Activated CD4-positive, alpha-beta T cell treated with anti-CD3 and anti-CD28 coated beads for 24 hours (primary cell): Measurements from ENCODE around the gene MYOM1.
"Not testable (repeated sequence)": the region's sequence is repeated elsewhere in the genome, so short reads cannot be mapped to it uniquely, and the experiment has no call there.

ENCODE experiments used
- DNase-seq, 2 donors: peaks; one replicate each; pipeline ENCODE4 v3.0.0-alpha.2; 2020; ENCODE audit warnings: low read depth in 2 of 2

Gene MYOM1

DNA sequence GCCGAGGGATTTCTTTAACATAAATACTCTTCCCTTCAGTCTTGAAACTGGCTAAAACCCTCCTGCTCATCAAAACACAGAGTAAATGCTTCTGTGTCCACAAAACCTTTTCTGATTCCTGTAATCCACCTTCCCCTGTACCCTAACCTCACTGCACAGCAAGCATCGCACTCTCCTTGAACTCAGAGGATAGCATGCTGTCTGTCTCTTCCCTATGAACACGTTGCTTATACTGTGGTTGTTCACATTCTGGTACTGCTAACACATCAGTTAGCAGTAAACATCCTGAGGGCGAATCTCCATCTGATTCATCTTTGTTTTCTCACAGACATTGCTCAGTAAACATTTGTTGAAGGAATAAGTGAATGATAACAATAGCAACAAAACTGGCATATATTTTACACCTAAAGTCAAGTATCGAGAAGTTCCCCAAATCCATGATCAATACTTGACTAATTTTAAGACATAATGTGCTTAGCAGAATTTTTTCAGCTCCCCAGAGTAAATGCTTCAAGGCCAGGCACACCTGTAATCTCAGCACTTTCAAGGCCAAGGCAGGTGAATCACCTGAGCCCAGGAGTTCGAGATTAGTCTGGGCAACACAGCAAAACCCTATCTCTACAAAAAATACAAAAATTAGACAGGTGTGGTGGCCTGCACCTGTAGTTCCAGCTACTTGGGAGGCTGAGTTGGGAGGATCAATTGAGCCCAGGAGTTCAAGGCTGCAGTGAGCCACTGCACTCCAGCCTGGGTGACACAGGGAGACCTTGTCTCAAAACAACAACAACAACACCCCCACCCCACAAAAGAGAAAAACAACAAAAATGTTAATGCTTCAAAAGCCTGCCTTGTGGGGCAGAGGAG lies 161.2 kb downstream of the MYOM1 start:
- no peak for DNase-seq

DNA sequence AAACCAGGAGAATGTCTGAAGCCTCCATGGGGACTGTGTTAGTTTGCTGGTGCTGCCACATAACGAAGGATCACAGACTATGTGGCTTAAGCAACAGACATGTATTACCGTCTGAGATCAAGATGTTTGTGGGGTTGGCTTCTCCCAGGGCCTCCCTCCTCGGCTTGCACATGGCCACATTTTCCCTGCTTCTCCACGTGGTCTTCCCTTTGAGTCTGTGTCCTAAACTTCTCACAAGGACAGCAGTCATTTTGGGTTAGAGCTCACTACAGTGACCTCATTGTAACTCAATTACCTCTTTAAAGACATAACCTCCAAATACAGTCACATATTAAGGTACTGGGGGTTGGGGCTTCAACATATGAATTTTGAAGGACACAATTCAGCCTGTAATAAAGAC lies 162.2 kb downstream of the MYOM1 start:
- no peak for DNase-seq

DNA sequence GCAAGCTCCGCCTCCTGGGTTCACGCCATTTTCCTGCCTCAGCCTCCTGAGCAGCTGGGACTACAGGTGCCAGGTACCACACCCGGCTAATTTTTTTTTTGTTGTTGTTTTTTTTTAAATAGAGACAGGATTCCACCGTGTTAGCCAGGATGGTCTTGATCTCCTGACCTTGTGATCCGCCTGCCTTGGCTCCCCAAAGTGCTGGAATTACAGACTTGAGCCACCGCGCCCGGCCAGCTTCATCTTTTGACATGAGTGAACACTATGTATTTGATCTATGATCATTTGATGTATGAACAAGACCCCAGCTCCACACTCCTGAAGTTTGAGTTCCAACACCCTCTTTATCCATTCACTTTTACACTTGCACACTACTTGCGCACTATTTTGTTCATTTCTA lies 163.5 kb downstream of the MYOM1 start:
- DNase-seq = no peak

DNA sequence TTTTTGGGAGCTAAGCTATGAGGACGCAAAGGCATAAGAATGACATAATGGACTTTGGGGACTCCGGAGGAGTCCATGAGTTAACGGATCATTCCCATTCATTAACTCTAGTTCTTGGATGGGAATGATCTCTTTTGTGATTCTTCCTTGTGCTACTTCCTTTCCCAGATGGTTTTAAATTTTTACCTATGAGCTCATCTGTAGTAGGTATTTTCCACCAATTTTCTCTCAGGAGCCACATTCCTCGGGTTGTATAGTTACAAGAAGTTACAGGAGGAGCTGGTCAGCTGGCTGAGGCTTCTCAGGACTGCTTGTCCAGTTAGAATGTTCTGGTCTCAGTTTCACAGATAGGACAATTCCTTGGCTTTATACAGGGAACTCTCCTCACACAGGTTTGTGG lies 164.0 kb downstream of the MYOM1 start:
- no peak for DNase-seq

DNA sequence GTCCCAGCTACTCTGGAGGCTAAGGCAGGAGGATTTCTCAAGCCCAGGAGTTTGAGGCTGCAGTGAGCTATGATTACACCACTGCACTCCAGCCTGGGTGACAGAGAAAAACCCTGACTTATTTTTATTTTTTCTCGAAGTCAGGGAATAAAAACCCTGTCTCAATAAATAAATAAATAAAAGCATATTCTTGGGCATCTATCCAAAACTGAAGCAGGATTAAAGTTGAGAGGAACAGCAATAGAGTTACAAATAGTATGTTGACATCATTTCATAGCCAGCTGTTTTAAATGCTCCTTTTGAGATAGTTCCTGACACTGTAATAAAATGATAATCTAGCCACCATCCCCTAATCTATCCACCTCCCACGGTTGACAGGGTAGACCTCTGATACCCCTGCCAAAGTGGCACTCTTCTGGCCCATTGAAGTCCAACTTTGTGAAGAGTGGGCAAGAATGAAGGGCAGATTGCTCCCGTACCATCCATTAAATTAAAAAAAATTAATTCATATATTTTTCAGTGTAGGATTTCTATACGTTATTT lies 164.5 kb downstream of the MYOM1 start:
- DNase-seq = no peak

DNA sequence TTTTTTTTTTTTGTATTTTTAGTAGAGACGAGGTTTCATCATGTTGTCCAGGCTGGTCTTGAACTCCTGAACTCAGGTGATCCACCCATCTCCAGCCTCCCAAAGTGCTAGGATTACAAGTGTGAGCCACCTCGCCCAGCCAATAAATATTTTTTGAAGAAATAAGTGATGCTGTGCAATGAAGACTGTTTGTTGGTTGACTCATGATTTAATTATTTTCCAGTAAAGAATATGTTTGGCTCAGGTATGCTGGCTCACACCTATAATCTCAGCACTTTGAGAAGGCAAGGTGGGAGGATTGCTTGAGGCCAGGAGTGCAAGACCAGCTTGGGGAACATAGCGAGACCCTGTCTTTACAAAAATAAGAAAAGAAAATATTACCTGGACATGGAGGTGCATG lies 165.0 kb downstream of the MYOM1 start:
- DNase-seq = no peak

DNA sequence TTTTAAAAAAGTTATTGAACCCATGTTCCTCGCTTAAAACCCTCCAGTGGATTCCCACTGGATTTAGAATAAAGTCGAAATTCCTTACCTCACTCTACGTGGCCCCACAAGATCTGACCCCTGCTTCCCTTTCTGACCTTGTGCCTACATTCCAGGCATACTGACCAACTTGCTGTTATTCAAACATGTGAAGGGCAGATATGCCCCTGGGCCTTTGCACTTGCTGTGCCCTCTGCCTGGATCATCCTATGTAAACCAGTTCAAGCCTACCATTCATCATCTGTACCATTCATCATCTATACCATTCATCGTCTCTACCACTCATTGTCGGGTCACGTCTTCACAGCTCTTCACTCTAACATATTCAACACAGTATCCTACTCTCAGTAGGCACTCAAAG lies 165.6 kb downstream of the MYOM1 start:
- no peak for DNase-seq

DNA sequence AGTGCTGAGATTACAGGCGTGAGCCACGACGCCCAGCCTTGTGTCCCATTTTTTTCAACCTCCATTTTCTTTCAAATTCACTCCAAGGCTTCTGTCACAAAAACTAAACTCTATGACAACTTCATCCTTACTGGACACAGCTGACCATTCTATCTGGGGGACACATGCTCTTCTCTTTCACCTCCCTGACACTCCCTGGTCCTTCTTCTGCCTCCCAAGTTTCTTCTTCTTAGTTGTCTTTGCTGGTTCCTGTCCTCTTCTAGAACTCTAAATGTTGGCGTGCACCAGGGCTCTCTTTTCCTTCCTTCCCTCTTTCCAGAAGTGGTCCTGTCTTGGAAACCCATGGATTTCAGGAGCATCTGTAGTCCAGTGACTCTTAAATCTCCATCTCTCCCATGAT lies 166.7 kb downstream of the MYOM1 start:
- DNase-seq = no peak

DNA sequence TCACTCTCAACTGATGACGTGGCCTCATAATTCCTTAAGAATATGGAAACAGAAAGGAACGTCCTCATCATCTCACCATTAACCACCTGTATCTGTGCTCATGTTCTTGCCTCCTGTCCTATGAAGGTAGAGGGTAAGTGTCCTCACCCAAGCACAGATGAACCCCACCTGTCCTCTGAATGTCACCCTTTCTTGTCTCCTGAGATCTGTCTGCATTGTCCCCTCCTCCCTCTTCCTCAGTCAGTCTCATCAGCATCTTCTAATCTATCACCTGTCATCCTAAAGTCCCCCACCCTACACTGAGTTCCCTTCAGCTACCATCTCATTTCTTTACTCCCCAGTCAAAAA lies 167.4 kb downstream of the MYOM1 start:
- DNase-seq = no peak

DNA sequence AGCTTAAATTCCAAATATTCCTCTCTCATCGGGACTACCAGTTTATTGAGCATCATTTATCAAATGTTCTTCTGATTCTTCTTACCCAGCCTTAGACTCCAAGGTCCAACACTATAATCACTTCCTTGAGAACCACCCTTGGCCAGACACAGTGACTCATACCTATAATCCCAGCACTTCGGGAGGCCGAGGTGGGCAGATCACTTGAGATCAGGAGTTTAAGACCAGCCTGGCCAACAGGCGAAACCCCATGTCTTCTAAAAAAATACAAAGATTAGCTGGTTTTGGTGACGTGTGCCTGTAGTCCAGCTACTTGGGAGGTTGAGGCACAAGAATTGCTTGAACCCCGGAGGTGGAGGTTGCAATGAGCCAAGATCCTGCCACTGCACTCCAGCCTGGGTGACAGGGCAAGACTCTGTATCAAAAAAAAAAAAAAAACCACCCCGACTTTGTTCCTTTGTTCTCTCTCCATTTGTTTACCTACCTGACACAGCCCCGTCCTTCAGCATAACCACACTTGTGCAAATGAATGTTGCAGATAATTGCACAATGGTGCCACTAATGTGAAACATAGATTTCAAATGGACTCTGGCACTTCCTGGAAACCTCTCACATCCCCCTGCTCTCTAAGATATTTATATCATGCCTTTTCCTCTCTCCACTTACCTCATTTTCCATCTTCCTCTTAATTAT lies 167.9 kb downstream of the MYOM1 start:
- DNase-seq = no peak

DNA sequence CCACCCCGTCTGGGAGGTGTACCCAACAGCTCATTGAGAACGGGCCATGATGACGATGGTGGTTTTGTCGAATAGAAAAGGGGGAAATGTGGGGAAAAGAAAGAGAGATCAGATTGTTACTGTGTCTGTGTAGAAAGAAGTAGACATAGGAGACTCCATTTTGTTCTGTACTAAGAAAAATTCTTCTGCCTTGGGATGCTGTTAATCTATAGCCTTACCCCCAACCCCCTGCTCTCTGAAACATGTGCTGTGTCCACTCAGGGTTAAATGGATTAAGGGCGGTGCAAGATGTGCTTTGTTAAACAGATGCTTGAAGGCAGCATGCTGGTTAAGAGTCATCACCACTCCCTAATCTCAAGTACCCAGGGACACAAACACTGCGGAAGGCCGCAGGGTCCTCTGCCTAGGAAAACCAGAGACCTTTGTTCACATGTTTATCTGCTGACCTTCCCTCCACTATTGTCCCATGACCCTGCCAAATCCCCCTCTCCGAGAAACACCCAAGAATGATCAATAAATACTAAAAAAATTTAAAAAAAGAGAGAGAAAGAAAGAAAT lies 169.8 kb downstream of the MYOM1 start:
- DNase-seq = not testable (repeated sequence)

DNA sequence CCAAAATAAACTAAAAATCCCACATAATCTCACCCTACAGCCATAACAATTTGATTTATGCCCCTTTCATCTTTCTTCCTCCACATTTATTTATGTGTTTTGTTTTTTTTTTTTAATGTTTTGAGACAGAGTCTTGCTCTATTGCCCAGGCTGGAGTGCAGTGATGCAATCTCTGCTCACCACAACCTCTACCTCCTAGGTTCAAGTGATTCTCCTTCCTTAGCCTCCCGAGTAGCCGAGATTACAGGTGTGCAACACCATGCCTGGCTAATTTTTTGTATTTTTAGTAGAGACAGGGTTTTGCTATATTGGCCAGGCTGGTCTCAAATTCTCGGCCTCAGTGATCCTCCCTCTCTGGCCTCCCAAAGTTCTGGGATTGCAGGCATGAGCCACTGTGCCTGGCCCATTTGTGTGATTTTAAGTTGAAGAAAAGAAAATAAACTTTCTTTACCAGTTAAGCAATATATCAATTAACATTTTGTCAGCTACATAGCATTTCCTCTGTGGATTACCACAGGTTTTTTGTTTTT lies 170.9 kb downstream of the MYOM1 start:
- DNase-seq = no peak

DNA sequence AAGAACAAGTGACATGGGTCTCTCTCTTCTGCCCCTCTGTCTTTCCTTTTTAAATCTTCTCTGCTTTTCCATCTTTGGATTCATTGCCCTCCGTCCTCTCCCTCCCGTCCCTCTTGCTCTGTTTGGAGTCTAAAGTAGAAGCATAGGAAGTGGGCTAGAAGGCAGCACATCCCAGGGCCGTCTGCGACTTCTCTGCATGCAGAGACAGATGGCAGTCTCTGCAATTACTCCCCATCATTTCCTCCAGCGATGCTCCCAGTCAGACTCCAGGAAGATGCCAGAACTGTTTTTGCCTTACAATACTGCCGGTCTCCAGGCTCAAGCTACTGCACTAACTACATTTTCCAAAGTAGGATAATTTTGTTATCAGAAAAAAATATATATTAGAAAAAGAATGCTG lies 171.6 kb downstream of the MYOM1 start:
- no peak for DNase-seq

DNA sequence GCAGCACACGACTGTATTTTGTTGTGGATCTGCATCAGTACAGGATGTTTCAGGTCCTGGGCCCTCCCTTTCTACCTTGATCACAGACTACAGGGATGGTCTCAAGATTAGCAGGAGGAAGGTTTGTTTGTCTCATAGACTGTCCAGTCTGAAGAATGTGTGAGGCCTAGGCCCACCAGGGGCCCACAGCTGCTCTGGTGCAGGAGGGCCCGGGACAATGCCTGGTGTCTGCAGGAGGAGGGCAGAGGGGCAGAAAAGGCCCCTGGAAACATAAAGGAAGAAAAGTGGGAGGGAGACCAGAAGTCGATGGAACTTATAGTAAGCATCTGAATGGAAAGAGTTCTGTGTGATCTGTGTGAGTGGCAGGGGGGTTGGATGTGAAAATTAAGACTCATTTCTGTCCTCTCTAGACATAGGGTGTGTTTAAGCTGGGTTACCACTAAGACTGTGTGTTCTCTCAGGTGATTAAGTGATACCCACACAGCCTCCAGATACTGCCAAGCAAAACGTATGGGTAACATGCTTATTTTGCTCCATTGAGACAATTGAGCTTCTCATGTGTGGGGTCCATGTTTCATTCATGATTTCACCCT lies 173.5 kb downstream of the MYOM1 start:
- DNase-seq = no peak

DNA sequence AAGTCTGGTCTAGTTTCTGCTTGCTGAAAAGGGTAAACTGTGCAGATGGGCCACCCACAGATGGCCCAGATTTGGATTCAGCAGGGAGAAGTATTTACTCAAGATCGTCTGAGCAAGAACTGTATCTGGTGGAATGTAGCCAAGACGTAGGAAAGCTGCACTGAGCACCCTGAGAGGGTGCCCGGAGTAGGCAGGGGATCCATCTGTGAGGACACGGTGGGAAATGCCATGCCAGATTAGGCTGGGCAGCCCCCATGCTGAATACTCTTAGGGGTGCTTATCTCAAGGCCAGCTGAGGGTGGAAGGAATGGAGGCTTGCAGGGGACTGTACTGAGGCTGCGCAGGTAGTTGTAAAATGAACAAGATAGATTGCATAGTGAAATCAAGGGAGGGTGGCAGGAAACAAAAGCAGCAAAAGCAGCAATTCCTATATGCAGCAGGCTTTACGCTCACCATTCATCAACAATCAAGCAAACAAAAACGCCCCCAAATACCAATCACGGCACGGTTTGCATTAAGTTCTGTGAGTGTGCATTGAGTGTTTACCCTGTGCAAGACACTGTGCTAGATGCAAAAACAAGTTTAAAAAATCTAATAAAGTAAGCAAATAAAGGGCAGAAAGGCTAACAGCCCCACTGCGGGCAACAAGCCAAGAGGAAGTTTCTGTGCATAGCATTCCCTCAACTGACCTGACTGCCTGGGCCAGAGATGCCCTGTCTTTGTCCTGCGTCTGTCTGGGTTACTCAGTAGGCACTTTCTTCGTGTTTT lies 174.7 kb downstream of the MYOM1 start:
- DNase-seq = no peak

DNA sequence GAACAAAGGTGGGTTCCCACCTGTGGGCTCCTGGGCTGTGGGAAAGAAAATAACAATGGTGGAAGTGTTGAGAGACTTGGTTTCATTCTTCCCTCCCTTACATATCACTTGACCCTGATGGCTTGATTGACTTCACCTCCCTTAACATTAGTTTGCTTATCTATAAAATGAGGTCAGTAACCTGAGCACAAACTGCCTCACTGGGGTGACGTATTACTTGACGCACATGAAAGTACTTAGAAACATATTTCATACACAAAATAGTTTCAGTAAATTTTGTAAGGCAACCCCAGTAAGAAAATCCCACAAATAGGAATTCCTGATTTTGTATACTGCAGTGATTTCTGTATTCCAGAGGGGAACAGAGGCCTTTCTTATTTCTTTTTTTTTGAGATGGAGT lies 177.4 kb downstream of the MYOM1 start:
- no peak for DNase-seq

DNA sequence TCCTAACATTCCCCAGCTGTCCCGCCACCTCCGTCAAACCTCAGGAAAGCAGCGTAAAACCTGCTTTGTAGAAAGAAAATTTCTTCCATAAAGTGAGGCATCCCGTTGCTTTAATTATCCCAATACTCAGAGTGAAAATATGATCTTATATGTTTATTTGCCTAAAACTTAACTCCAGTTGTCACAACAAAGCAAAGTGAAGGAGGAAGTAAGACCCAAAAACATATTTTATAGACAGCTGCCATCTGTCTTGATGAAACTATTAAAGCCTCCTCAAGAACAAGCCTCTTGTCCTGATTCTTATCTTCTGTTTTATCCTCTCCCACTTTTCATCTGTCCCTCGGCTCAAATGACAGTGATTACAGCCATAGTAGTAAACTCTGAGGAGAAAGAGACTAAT lies 177.9 kb downstream of the MYOM1 start:
- DNase-seq = no peak

DNA sequence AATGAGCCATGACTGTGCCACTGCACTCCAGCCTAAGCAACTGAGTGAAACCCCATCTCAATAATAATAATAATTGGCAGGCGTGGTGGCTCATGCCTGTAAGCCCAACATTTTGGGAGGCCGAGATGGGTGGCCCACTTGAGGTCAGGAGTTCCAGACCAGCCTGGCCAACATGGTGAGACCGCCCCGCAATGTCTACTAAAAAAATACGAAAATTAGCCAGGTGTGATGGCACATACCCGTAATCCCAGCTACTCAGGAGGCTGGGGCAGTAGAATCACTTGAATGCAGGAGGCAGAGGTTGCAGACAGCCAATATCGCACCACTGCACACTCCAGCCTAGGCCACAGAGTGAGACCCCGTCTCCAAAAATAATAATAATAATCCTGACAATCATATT lies 178.9 kb downstream of the MYOM1 start:
- no peak for DNase-seq

DNA sequence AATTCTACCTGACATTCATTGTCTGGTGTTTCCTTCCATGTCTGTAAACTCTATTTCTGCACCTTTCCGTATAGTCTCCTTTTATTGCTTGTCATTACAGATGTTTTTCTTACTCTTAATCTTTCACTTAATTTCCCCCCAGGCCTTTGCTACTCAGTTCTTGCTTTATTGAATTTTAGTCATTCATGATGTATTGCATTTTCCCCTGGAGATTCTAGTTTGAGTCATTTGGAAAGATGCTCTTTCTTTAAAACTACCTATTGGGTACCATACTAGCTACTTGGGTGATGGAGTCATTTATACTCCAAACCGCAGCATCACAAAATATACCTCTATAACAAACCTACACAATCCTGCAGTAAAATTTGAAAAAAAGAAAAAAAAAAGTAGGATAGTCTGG lies 179.6 kb downstream of the MYOM1 start:
- no peak for DNase-seq

DNA sequence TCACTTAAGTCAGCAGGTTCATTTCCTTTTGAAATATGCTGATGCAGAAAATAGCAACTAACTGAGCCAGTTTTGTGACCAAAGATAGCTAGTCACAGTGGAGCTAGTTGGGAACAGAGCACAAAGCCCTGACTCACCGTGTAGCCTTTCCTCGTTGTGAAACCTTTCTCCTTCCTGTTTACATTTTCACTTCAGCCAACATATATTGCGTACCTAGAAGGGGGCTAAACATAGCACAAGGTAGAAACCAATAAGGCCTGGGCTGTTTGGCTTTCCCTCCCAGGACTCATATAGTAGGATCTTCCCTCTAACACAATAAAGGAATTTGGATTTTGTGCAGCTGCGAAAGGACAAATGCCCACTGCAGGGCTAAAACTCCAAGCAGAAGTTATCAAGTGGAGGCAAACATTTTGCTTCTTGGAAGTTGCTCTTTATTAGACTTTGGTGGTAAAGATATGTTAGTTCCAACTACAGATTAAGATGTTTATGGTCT lies 182.3 kb downstream of the MYOM1 start:
- DNase-seq = no peak

DNA sequence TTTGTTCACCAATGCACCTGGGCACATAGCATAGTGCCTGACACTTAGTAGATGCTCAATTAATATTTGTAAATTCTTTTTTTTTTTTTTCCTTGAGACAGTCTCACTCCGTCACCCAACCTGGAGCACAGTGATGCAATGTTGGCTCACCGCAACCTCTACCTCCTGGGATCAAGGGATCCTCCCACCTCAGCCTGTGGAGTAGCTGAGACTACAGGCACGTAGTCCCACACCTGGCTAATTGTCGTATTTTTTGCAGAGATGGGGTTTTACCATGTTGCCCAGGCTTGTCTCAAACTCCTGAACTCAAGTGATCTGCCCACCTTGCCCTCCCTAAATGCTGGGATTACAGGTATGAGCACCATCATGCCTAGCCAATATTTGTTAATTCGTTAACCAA lies 183.7 kb downstream of the MYOM1 start:
- DNase-seq = no peak
